SJSA1 (cell line): ENCODE data around the gene CPM. TPM values are rescaled to one million over a fixed set of nuclear protein-coding genes. Genes with fewer than 3 reads are reported as not detected.

Experiments used
- DNase-seq, 2 experiments: peaks; one replicate each; pipeline ENCODE4 v3.0.0-alpha.2; 2015 to 2020; ENCODE audit warnings: low spot score in 2 of 2, low read depth in 1 of 2
- H3K27ac ChIP-seq: fragments of 250-450 bp; sonication (Bioruptor Pico); 2 replicates; pipeline ENCODE4 v1.5.1; 2020; ENCODE audit warnings: mild to moderate bottlenecking, moderate library complexity
- H3K27me3 ChIP-seq: fragments of 250-450 bp; sonication (Bioruptor Pico); replicated peaks from 2 replicates; pipeline ENCODE4 v1.5.1; 2020; ENCODE audit warnings: mild to moderate bottlenecking, moderate library complexity
- H3K36me3 ChIP-seq: fragments of 250-450 bp; sonication (Bioruptor Pico); 2 replicates; pipeline ENCODE4 v1.5.1; 2020; ENCODE audit warnings: mild to moderate bottlenecking
- H3K4me1 ChIP-seq: fragments of 250-450 bp; sonication (Bioruptor Pico); replicated peaks from 2 replicates; pipeline ENCODE4 v1.6.1; 2021; ENCODE audit warnings: mild to moderate bottlenecking
- H3K4me3 ChIP-seq: fragments of 250-450 bp; sonication (Bioruptor Pico); 2 replicates; pipeline ENCODE4 v1.5.1; 2020; ENCODE audit warnings: mild to moderate bottlenecking
- H3K9me3 ChIP-seq: fragments of 250-450 bp; sonication (Bioruptor Pico); replicated peaks from 2 replicates; pipeline ENCODE4 v1.5.1; 2020; ENCODE audit warnings: mild to moderate bottlenecking
- total RNA-seq: library from RNA; depleted of rRNA; stranded (reverse); fragments of >200 nt; shearing (Covaris generic); gene quantifications from 2 replicates; pipeline ENCODE4 v1.2.3, GENCODE V29; 2014

CPM gene
- total RNA-seq, 1 experiment from 2014 or later, result 72.6 TPM

DNA sequence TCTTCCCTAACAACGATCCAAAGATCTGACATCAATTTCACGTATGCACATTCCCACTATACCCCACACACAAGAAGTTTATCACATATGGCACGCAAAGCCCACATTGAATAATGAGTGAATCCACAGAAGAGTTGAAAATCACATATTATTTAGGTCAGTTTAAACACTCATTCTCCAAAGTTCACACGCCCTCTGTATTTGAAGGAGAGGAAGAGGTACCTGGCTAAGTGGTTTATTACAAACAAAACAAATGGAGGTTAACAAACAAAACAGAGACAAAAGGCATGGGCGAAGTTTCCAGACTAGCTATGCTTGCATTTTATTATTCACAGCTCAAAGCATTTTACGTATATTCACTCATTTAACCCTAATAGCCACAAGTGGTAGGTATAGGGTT lies 41.8 kb downstream of the CPM start:
- peak; percentile 64 to 72 for DNase-seq
- Histone ChIP-seq H3K4me1 (no peaks in the 10 kb centered on the region), H3K9me3 (peaks cover under 1% of the 10 kb centered on the region; the same call in 1 of the 2 replicates), H3K27me3 (peaks cover 97% of the 10 kb centered on the region), H3K27ac (no peak overlapping the region), H3K4me3 (no peak overlapping the region), H3K36me3 (no peaks in the 10 kb centered on the region)

DNA sequence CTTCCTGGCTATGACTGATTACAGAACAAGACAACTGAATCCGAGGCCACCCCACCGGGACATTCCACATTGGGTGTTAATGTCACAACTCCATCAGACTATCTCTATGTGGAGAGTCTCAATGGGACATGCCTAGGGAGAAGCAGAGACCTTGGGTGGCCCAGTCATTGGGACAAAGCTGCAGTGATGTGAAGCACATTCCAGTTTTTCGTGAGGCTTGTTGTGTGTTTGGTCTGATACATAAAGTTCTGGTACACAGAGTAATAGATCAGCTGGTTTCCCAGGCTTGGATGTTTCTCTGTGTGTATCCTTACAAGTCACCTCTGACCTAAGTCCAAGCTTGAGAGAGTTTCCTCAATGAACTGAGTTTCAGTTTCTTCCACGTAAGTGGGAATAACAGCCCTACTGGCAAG lies 42.3 kb downstream of the CPM start:
- H3K4me3 ChIP-seq, result no peak overlapping the region
- peaks cover 97% of the 10 kb centered on the region for H3K27me3 ChIP-seq
- H3K36me3 ChIP-seq, result no peaks in the 10 kb centered on the region
- H3K27ac ChIP-seq, result no peak overlapping the region
- no peaks in the 10 kb centered on the region; the same call in 1 of the 2 replicates for H3K9me3 ChIP-seq
- H3K4me1 ChIP-seq, result no peaks in the 10 kb centered on the region
- peak in 1 of 2 experiments; percentile 91 for DNase-seq

DNA sequence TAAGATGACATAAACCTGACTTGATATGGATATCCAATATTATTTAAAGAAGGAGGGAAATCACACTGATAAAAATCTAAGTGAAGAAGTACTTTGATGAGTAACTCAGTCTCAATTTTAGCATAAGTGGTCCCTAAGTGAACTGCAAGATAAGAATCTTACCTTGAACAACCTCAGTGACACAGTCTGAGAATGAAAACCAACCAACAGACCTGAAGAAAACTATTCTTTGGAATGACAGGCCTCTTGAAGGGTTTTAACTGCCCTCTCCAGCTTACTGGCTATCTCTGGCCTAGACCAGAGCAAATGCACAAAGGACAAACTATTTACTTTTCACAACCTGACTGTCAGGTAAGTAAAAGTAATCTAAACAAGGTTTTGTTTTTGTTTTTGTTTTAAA lies 44.7 kb downstream of the CPM start:
- Histone ChIP-seq H3K4me1 (no peaks in the 10 kb centered on the region), H3K9me3 (no peaks in the 10 kb centered on the region; the same call in 1 of the 2 replicates), H3K27me3 (peaks cover 97% of the 10 kb centered on the region), H3K27ac (no peak overlapping the region), H3K36me3 (no peaks in the 10 kb centered on the region), H3K4me3 (no peak overlapping the region)
- DNase-seq, result peak; percentile 61 to 65

DNA sequence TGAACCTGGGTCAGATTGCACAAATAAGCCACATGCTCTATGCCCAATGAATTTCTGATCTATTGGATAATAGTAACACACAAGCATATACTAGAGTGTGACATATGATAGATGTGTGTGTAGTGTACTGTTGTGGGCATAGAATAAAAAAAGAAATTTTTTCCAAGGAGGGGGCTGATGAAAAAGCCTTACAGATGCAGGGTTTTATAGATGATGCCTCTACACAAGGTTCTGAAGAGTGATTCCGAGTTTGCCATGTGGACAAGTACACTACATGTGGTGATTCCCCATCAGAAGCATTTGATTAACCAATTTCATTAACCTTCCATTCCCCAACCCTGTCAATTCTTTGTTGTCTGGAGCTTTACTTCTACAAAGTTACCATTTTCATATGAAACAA lies 45.3 kb downstream of the CPM start:
- H3K27ac ChIP-seq, result no peak overlapping the region
- no peaks in the 10 kb centered on the region for H3K36me3 ChIP-seq
- H3K9me3 ChIP-seq, result no peaks in the 10 kb centered on the region; the same call in 1 of the 2 replicates
- peaks cover 97% of the 10 kb centered on the region for H3K27me3 ChIP-seq
- peak; percentile 56 to 67 for DNase-seq
- H3K4me1 ChIP-seq, result no peaks in the 10 kb centered on the region
- no peak overlapping the region for H3K4me3 ChIP-seq

DNA sequence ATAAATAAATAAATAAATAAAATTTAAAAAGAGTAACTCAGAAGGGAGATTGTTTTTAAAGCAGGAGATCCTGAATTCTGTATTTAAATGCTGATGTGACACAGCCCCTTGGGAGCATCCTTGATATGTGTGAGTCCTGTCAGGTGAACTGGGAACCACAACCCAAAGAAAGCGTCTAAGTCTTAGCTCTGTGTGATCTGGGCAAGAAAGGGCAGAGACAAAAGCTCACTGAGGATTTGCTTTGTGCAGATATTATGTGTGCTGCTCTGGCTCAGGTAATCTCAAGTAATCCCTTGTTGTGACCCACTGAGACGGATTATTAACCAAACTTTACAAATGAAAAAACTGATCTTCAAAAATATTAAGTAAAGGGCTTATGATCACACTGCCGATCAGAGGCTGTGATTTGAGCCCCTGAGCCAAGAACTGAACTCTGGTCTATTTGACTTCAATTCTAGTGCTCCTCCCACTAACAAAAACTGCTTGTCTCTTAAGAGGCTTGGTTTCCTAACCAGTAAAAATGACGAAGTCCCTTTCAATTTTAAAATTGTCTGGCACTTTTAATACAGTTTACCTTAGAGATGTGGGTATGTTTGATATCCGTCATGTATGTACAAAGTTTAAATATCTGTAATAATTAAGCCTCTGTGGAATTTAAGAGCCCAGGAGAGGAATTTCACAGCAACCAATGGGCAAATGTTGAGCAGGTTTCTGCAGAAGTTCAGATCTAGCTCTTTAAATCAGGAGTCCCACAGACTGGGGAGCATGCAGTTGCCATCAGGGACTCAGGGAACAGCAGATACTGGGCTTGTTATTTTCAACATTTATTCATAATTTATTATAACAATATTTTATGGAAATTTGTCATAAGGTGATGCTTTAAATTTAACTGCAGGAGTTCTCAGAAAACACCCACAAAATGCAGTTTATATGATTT lies 46.1 kb downstream of the CPM start:
- H3K4me1 ChIP-seq, result no peaks in the 10 kb centered on the region
- DNase-seq, result peak; percentile 76 to 81
- H3K27me3 ChIP-seq, result peaks cover 97% of the 10 kb centered on the region
- peaks cover 3% of the 10 kb centered on the region; the same call in 1 of the 2 replicates for H3K36me3 ChIP-seq
- peaks cover 5% of the 10 kb centered on the region for H3K9me3 ChIP-seq
- no peak overlapping the region for H3K27ac ChIP-seq
- H3K4me3 ChIP-seq, result no peak overlapping the region

DNA sequence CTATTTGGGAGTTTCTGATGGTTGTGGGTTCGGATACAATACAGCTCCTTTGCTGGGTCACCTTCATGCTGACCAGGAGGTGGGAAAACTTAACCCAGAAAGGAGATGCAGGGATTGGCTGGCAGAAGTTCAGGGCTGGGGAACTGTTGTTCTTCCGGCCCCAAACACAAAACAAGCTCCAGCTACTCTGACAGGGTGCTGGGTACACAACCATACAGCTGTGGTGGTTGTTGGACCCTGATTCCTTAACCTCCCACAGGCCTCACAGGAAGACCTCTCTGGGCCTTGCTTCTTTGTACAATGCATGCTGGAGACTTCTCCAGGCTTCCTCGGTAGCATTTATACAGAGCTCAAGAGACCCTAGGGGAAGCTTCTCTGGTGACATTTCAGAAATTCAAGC lies 47.6 kb downstream of the CPM start:
- H3K4me1 ChIP-seq, result no peaks in the 10 kb centered on the region
- no peak overlapping the region for H3K4me3 ChIP-seq
- peaks cover 5% of the 10 kb centered on the region for H3K9me3 ChIP-seq
- peaks cover 3% of the 10 kb centered on the region; the same call in 1 of the 2 replicates for H3K36me3 ChIP-seq
- peak; percentile 77 to 91 for DNase-seq
- H3K27ac ChIP-seq, result no peak overlapping the region
- peaks cover 93% of the 10 kb centered on the region for H3K27me3 ChIP-seq

DNA sequence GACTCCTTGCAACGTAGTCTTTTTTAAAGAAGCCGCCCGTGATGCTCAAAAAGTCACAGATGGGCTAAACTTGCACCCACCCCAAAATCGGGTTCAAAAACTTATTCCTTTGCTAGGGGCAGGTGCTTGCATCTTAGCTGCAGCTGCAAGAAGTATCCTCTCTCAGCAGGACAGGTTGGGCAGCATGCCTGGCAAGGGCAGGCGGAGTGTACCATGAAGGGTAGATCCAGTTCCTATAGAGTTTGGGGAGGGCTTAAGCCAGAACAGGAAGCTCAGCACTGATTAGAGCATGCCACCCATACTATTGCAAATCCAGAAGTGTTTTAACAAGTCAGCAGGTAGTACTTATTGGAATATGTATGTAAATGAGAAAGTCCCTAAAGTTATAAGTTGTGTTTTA lies 48.7 kb downstream of the CPM start:
- peaks cover 5% of the 10 kb centered on the region for H3K9me3 ChIP-seq
- no peak overlapping the region for H3K27ac ChIP-seq
- H3K4me3 ChIP-seq, result no peak overlapping the region
- H3K36me3 ChIP-seq, result peaks cover 3% of the 10 kb centered on the region; the same call in 1 of the 2 replicates
- H3K4me1 ChIP-seq, result no peaks in the 10 kb centered on the region
- peak; percentile 78 to 90 for DNase-seq
- peaks cover 95% of the 10 kb centered on the region for H3K27me3 ChIP-seq

DNA sequence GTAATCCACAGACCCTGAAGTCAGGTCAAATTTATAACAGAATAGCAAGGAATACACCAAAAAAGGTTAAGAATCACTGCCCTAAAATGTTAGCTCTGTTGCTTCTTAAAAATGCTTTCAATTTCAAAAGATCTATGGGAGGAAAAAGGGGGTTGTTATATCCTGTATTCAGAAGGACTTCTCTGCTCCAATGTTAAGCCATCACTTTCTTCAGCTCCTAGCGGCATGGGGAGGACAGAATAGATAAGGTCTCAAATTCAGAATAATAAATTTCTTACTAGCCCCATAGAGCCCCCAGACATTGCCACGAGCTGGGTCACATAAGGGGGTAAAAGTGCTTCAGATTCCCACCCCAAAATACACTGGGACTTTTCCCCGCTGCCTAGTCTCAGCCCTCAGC lies 49.8 kb downstream of the CPM start:
- DNase-seq, result peak; percentile 77 to 89
- Histone ChIP-seq H3K36me3 (peaks cover 3% of the 10 kb centered on the region; the same call in 1 of the 2 replicates), H3K4me1 (no peaks in the 10 kb centered on the region), H3K27me3 (peaks cover 95% of the 10 kb centered on the region), H3K9me3 (peaks cover 16% of the 10 kb centered on the region), H3K27ac (no peak overlapping the region), H3K4me3 (no peak overlapping the region)

DNA sequence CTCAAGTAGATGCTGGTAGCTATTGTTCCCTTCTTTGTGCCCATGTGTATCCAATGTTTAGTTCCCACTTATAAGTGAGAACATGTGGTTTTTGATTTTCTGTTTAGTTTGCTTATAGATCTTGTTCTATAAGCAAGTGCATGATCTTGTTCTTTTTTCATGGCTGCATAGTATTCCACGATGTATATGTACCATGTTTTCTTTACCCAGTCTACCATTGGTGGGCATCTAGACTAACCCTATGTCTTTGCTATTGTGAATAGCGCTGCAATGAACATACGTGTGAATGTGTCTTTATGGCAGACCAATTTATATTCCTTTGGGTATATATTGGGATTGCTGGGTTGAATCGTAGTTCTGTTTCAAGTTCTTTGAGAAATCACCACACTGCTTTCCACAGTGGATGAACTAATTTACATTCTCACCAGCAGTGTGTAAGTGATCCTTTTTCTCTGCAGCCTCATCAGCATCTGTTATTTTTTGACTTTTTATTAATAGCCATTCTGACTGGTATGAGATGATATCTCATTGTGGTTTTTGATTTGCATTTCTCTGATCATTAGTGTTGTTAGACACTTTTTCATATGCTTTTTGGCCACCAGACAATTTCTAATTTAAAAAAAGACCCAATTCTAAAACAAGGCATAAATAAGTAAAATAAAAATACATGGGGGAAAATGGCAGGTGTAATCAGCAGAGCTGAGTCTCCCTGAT lies 50.6 kb downstream of the CPM start:
- peak; percentile 60 to 68 for DNase-seq
- no peak overlapping the region for H3K4me3 ChIP-seq
- H3K27ac ChIP-seq, result no peak overlapping the region
- H3K9me3 ChIP-seq, result peaks cover 19% of the 10 kb centered on the region
- H3K36me3 ChIP-seq, result peaks cover 3% of the 10 kb centered on the region; the same call in 1 of the 2 replicates
- peaks cover 95% of the 10 kb centered on the region for H3K27me3 ChIP-seq
- no peaks in the 10 kb centered on the region for H3K4me1 ChIP-seq

DNA sequence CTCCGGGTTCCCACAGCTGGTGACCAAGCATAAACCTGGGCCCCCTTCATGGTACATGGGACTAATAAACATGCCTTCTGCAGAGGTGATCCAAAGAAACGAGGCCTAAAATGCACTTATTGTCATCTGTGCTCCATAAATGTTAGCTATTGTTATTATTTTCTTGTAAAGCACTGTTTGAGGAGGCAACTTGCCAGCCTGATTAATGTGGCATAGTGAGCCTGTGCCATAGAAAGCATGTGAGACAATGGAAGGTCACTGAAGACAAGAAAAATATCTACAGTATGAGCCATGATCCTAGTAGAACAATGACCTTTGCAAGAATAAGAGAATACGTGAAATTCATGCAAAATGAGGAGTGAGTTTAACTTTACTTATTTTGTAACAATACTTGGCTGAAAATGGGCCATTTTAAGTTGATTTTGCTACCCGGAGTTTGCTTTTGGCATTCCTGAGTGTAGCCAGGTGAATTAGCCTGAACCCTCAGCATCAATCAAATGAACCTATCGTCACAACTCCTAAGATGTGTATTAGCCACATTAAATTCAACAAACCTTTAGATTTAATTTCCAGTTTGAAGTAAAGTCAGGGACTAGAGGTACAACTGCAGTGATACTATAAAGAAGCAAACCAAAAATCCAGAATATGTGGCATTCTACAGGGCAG lies 52.2 kb downstream of the CPM start:
- peak; percentile 79 to 88 for DNase-seq
- Histone ChIP-seq H3K36me3 (peaks cover 3% of the 10 kb centered on the region; the same call in 1 of the 2 replicates), H3K27ac (no peak overlapping the region), H3K4me1 (no peaks in the 10 kb centered on the region), H3K9me3 (peaks cover 19% of the 10 kb centered on the region), H3K4me3 (no peak overlapping the region), H3K27me3 (peaks cover 95% of the 10 kb centered on the region)

DNA sequence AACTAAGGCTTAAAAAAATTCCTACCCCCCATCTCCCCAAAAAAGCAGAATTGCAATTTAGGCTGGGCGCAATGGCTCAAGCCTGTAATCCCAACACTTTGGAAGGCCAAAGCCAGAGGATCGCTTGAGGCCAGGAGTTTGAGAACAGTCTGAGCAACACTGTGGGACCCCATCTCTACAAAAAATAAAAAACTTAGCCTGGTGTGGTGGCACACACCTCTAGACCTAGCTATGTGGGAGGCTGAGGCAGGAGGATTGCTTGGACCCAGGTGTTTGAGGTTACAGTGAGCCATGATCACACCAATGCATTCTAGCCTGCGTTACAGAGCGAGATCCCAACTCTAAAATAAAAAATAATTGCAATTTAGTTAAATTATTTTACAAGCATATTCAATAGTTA lies 54.1 kb downstream of the CPM start:
- Histone ChIP-seq H3K27ac (no peak overlapping the region), H3K36me3 (peaks cover 3% of the 10 kb centered on the region; the same call in 1 of the 2 replicates), H3K9me3 (peaks cover 22% of the 10 kb centered on the region), H3K27me3 (peaks cover 96% of the 10 kb centered on the region), H3K4me1 (no peaks in the 10 kb centered on the region), H3K4me3 (no peak overlapping the region)
- DNase-seq, result peak; percentile 66 to 83

DNA sequence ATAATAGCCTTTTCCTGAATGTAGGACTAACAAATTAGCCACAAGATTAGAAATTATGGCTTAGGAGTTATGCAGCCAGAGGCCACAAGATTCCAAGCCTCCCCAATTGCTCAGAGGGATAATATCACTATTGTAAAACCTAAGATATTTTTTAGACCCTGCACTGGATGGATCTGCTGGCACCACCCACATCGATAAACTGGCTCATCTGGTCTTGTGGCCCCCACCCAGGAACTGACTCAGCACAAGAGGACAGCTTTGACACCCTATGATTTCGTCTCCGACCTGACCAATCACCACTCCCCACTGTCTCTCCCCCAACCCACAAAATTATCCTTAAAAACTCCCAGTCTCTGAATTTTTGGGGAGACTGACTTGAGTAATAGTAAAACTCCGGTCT lies 54.7 kb downstream of the CPM start:
- Histone ChIP-seq H3K9me3 (peaks cover 22% of the 10 kb centered on the region), H3K27ac (no peak overlapping the region), H3K4me3 (no peak overlapping the region), H3K27me3 (peaks cover 96% of the 10 kb centered on the region), H3K36me3 (peaks cover 3% of the 10 kb centered on the region; the same call in 1 of the 2 replicates), H3K4me1 (no peaks in the 10 kb centered on the region)
- DNase-seq, result peak; percentile 69 to 82

DNA sequence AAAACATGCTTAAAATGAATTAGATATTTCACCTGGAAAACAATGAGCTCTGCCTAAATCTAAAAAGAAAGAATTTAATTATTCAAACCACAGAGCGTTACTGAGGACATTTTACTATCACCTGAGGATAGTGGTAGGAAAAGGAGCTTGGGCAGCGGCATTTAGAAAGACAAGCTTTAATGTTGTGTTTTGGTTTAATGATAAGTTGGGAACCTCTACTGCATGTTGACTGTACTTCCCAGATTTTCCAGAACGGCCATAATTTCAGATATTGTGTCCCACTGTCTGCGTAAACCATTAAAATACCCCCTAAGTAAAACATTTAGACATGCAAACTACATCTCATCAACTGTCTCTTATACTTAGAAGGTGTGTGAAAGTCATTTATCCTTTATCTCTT lies 55.4 kb downstream of the CPM start:
- Histone ChIP-seq H3K36me3 (peaks cover 3% of the 10 kb centered on the region; the same call in 1 of the 2 replicates), H3K4me3 (no peak overlapping the region), H3K27ac (no peak overlapping the region), H3K27me3 (peaks cover 96% of the 10 kb centered on the region), H3K4me1 (no peaks in the 10 kb centered on the region), H3K9me3 (peaks cover 22% of the 10 kb centered on the region)
- peak; percentile 70 to 73 for DNase-seq
